ENCODE measurements around the gene WDR12. TPM values are rescaled to one million over a fixed set of nuclear protein-coding genes. Genes with fewer than 3 reads are reported as not detected.

Gene WDR12
- total and polyA plus RNA-seq, 9 of the 15 experiments (the other 6 are each of a cell fraction or from before 2014, with no cell fraction given), result 109 to 554 (median 174) TPM

DNA sequence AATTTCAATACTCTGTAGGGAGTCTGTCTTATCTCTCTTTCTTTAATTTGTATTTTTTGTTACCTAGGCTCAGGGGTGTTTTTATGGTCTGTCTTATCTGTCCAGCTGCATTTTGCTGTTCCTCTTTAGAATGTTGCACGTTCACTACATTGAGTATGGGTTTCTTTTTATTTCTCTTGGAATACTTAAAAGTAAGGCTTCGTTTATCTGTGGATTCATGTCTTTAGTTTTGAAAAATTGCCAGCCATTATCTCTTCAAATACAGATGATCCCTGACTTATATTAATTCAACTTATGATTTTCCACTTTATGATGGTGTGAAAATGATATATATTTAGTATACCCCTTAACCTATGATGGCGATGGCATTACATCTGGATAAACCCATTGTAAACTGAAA lies 27.5 kb upstream of the WDR12 start:
- Histone ChIP-seq H3K9ac (ENCODE audit: insufficient read depth in 1 of 2, low read depth in 2 of 2, low read length in 2 of 2) (no peak overlapping the region), H3K4me2 (ENCODE audit: insufficient read depth, low read length) (no peak overlapping the region), H2AFZ (ENCODE audit: low read depth, low read length) (no peak overlapping the region), H3K9me3 (replicated peaks; ENCODE audit: control insufficient read depth, insufficient read depth, low read depth, low read length) (no peaks in the 10 kb centered on the region), H3K79me2 (ENCODE audit: control insufficient read depth, insufficient read depth, low read length) (no peaks in the 10 kb centered on the region), H3K27me3 (ENCODE audit: control insufficient read depth in 2 of 2, insufficient read depth in 2 of 2, low read length in 2 of 2) (no peaks in the 10 kb centered on the region), H3K27ac (ENCODE audit: extremely low read depth, low read depth, low read length) (no peak overlapping the region), H3K9me1 (ENCODE audit: control insufficient read depth, insufficient read depth, low read length) (no peaks in the 10 kb centered on the region), H3K4me1 (replicated peaks in 1 of 2; ENCODE audit: control insufficient read depth in 2 of 2, insufficient read depth in 2 of 2, low read length in 2 of 2) (no peaks in the 10 kb centered on the region; a peak in 1 of 5 replicates), H3K36me3 (ENCODE audit: control insufficient read depth, insufficient read depth, low read length) (no peaks in the 10 kb centered on the region), H4K20me1 (replicated peaks; ENCODE audit: control insufficient read depth, insufficient read depth, low read length) (no peaks in the 10 kb centered on the region), H3K4me3 (no peak overlapping the region)
- ATAC-seq (no peak), FAIRE-seq (no peak), DNase-seq (ENCODE audit: extremely low read depth in 1 of 4, low spot score in 3 of 4) (no peak)
- ChIA-PET POLR2A (no interaction called here), CTCF (ENCODE audit: low intra/inter-chr PET ratio) (no interaction called here)
- in situ Hi-C loops (cut with MboI) (no loop called here), intact Hi-C loops (cut with micrococcal nuclease) (no loop called here)
- BruUV-seq (replicated peaks), result no TSS peak
- TF ChIP-seq ZNF583 (CRISPR knock-in tag; IDR thresholded peaks at IDR 0.05) (no peak), ZNF133 (CRISPR knock-in tag; IDR thresholded peaks at IDR 0.05) (no peak), BDP1 (IDR thresholded peaks at IDR 0.05; ENCODE audit: insufficient read depth, insufficient read length) (no peak), ZNF384 (IDR thresholded peaks at IDR 0.05; ENCODE audit: low read depth, low read length) (no peak), ETV1 (tag; conservative IDR thresholded peaks at IDR 0.05; ENCODE audit: low read depth) (no peak), ZNF639 (CRISPR knock-in tag; conservative IDR thresholded peaks at IDR 0.05 in 1 of 2, IDR thresholded peaks at IDR 0.05 in 1 of 2) (no peak), MAZ (CRISPR knock-in tag; conservative IDR thresholded peaks at IDR 0.05 in 1 of 2, IDR thresholded peaks at IDR 0.05 in 1 of 2) (no peak), ZC3H8 (IDR thresholded peaks at IDR 0.05) (no peak), ZNF584 (CRISPR knock-in tag; IDR thresholded peaks at IDR 0.05; ENCODE audit: low read depth) (no peak), CREB1 (IDR thresholded peaks at IDR 0.05) (no peak), CREB1 (CRISPR knock-in tag; IDR thresholded peaks at IDR 0.05) (no peak), ZNF282 (CRISPR knock-in tag; IDR thresholded peaks at IDR 0.05) (no peak), ASH1L (IDR thresholded peaks at IDR 0.05; ENCODE audit: borderline replicate concordance, low read depth, partially characterized antibody) (no peak), SMAD4 (CRISPR knock-in tag; conservative IDR thresholded peaks at IDR 0.05) (no peak)
- 41% methylated on average over 3 of the region's 3 CpGs for WGBS (ENCODE audit: insufficient coverage, low coverage, missing lambda C conversion rate)

Measured in K562 (cell line).